ENCODE data around the gene COL4A1.

GRCh38 chr13:110297766-110298504 lies 9.0 kb downstream of the COL4A1 start:
- TF ChIP-seq POLR2A (IDR thresholded peaks at IDR 0.05) (no peak), CTCF (IDR thresholded peaks at IDR 0.05) (no peak)

All from heart left ventricle (tissue), 13 donors.